ENCODE data around the gene TET1. TPM values are rescaled to one million over a fixed set of nuclear protein-coding genes. Genes with fewer than 3 reads are reported as not detected.
"Not testable (repeated sequence)": the region's sequence is repeated elsewhere in the genome, so short reads cannot be mapped to it uniquely, and the experiment has no call there.

TET1 gene
- total RNA-seq, 1 donor from 2014 or later, result 0.52 TPM

DNA sequence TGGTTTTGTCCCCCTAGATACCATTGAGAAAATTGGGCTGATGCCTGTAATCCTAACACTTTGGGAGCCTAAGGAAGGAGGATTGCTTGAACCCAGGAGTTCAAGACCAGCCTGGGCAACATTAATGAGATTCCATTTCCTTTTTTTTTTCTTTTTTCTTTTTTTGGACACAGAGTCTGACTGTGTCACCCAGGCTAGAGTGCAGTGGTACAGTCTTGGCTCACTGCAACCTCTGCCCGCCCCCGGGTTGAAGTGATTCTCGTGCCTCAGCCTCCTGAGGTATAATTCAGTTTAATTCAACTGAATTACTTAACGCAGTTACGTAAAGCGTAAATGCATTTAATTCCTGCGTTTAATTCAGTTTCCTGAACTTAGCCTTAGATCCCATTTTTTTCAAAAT, 174.2 kb downstream of the TET1 start:
- TF ChIP-seq, protein P1, sequence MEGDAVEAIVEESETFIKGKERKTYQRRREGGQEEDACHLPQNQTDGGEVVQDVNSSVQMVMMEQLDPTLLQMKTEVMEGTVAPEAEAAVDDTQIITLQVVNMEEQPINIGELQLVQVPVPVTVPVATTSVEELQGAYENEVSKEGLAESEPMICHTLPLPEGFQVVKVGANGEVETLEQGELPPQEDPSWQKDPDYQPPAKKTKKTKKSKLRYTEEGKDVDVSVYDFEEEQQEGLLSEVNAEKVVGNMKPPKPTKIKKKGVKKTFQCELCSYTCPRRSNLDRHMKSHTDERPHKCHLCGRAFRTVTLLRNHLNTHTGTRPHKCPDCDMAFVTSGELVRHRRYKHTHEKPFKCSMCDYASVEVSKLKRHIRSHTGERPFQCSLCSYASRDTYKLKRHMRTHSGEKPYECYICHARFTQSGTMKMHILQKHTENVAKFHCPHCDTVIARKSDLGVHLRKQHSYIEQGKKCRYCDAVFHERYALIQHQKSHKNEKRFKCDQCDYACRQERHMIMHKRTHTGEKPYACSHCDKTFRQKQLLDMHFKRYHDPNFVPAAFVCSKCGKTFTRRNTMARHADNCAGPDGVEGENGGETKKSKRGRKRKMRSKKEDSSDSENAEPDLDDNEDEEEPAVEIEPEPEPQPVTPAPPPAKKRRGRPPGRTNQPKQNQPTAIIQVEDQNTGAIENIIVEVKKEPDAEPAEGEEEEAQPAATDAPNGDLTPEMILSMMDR (conservative IDR thresholded peaks at IDR 0.05; ENCODE audit: low read depth, low read length), result no peak
- H3K4me3 ChIP-seq (ENCODE audit: low read depth, low read length), result no peak overlapping the region
- no peak for DNase-seq (ENCODE audit: low read depth)

DNA sequence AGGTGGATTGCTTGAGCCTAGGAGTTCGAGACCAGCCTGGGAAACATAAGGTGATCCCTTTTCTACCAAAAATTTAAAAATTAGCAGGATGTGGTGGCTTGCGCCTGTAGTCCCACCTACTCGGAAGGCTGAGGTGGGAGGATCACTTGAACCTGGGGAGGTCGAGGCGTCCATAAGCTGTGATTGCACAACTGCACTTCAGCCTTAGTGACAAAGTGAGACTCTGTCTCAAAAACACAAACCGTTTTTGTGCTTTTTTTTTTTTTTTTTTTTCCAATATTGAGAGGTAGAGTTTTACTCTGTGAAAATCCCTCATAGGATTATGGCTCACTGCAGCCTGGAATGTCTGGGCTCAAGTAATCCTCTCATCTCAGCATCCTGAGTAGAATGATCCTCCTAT, 175.0 kb downstream of the TET1 start:
- DNase-seq (ENCODE audit: low read depth), result no peak
- H3K4me3 ChIP-seq (ENCODE audit: low read depth, low read length), result no peak overlapping the region

DNA sequence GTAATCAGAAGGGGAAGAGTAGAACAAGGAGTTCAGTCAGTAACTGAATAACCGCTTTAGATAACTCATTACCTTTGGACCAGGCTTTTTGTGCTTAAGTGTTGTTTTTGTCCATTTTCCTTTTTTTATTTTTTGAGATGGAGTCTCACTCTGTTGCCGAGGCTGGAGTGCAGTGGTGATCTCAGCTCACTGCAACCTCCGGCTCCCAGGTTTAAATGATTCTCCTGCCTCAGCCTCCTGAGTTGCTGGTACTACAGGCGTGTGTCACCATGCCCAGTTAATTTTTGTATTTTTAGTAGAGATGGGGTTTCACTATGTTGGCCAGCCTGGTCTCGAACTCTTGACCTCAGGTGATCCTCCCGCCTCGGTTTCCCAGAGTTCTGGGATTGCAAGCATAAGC, 175.6 kb downstream of the TET1 start:
- DNase-seq (ENCODE audit: low read depth); H3K4me3 ChIP-seq (ENCODE audit: low read depth, low read length): not testable (repeated sequence)

More for the DNA sequence above, 175.0 kb downstream of the TET1 start:
- TF ChIP-seq, protein P1 (conservative IDR thresholded peaks at IDR 0.05; ENCODE audit: low read depth, low read length), result no peak

DNA sequence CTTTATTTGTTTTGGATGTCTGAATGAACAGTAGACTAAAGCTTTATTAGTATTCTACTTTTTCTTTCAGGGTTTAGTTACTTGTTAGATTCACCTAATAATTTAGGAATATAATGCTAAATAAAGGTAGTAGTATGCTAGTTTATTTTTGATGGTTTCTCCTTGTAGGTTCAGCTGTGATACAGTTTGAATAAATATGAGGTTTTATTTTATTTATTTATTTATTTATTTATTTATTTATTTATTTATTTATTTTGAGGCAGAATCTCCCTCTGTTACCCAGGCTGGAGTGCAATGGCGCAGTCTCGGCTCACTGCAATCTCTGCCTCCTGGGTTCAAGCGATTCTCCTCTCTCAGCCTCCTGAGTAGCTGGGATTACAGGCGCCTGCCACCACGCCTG, 180.5 kb downstream of the TET1 start:
- not testable (repeated sequence) for H3K4me3 ChIP-seq (ENCODE audit: low read depth, low read length); DNase-seq (ENCODE audit: low read depth)

DNA sequence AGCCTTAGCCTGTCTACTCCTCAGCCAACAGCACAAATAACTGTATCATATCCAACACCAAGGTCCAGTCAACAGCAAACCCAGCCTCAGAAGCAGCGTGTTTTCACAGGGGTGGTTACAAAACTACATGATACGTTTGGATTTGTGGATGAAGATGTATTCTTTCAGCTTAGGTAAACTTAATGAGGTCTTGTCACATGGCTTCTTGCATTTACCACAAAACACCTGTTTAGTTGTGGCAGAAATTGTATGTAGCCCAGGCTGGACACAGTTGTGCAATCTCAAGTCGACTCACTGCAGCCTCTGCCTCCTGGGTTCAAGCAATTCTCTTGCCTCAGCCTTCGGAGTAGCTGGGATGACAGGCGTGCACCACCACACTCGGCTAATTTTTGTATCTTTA, 182.3 kb downstream of the TET1 start:
- no peak for DNase-seq (ENCODE audit: low read depth)
- H3K4me3 ChIP-seq (ENCODE audit: low read depth, low read length), result no peak overlapping the region
- TF ChIP-seq, protein P1 (conservative IDR thresholded peaks at IDR 0.05; ENCODE audit: low read depth, low read length), result no peak

Other genes with a start within 250 kb of the TET1 start
- gene HNRNPH3, start 228.3 kb upstream of the TET1 start, total RNA-seq, result 43.1 and 44.5 TPM in 2 replicates
- 1.3 and 1.7 TPM in 2 replicates for gene PBLD, start 227.4 kb upstream of the TET1 start, total RNA-seq
- 8.5 and 11.1 TPM in 2 replicates for gene RUFY2, start 153.1 kb upstream of the TET1 start, total RNA-seq
- gene DNA2, start 88.4 kb upstream of the TET1 start, total RNA-seq, result 17.0 and 23.7 TPM in 2 replicates
- gene SLC25A16, start 32.8 kb upstream of the TET1 start, total RNA-seq, result 7.3 and 11.9 TPM in 2 replicates
- 45.1 and 63.2 TPM in 2 replicates for gene CCAR1, start 160.9 kb downstream of the TET1 start, total RNA-seq